GM21723 (cell line): ENCODE measurements around the gene ZNF445.
"Not testable (repeated sequence)": the region's sequence is repeated elsewhere in the genome, so short reads cannot be mapped to it uniquely, and the experiment has no call there.

Experiments
- ATAC-seq: cut with Tn5 transposase; IDR thresholded peaks from one replicate; pipeline ENCODE4 v1.9.1; 2021; ENCODE audit warnings: mild to moderate bottlenecking, moderate library complexity; ENCODE audit not compliant: unreplicated experiment

The ZNF445 gene

GRCh38 chr3:44437800-44438199, 39.7 kb downstream of the ZNF445 start:
- ATAC-seq = no peak

- no peak for ATAC-seq
Measured at GRCh38 chr3:44436181-44436580, 41.3 kb downstream of the ZNF445 start.

GRCh38 chr3:44434834-44435510, 42.5 kb downstream of the ZNF445 start:
- no peak for ATAC-seq

GRCh38 chr3:44430466-44430865, 47.0 kb downstream of the ZNF445 start:
- no peak for ATAC-seq

GRCh38 chr3:44429459-44429858, 48.0 kb downstream of the ZNF445 start:
- no peak for ATAC-seq

GRCh38 chr3:44428910-44429309, 48.6 kb downstream of the ZNF445 start:
- no peak for ATAC-seq

- no peak for ATAC-seq
Measured at GRCh38 chr3:44427683-44428082, 49.8 kb downstream of the ZNF445 start.

GRCh38 chr3:44424758-44425157, 52.7 kb downstream of the ZNF445 start:
- ATAC-seq = no peak

GRCh38 chr3:44421280-44421679, 56.2 kb downstream of the ZNF445 start:
- ATAC-seq = no peak

GRCh38 chr3:44420676-44421075, 56.8 kb downstream of the ZNF445 start:
- no peak for ATAC-seq

- ATAC-seq = no peak
Measured at GRCh38 chr3:44419923-44420650, 57.4 kb downstream of the ZNF445 start.

- no peak for ATAC-seq
Measured at GRCh38 chr3:44419116-44419922, 58.2 kb downstream of the ZNF445 start.

- no peak for ATAC-seq
Measured at GRCh38 chr3:44418549-44418948, 58.9 kb downstream of the ZNF445 start.

GRCh38 chr3:44418118-44418517, 59.4 kb downstream of the ZNF445 start:
- not testable (repeated sequence) for ATAC-seq

GRCh38 chr3:44416031-44417030, 61.1 kb downstream of the ZNF445 start:
- ATAC-seq = no peak

- ATAC-seq = no peak
Measured at GRCh38 chr3:44415421-44415820, 62.0 kb downstream of the ZNF445 start.

- ATAC-seq = no peak
Measured at GRCh38 chr3:44414517-44415090, 62.9 kb downstream of the ZNF445 start.

- no peak for ATAC-seq
Measured at GRCh38 chr3:44412365-44412764, 65.1 kb downstream of the ZNF445 start.

- ATAC-seq = no peak
Measured at GRCh38 chr3:44411031-44411645, 66.3 kb downstream of the ZNF445 start.
